ENCODE data around the gene RAB26. TPM values are rescaled to one million over a fixed set of nuclear protein-coding genes. Genes with fewer than 3 reads are reported as not detected.

RAB26 gene
- total RNA-seq, 1 donor = 0.27 TPM

DNA sequence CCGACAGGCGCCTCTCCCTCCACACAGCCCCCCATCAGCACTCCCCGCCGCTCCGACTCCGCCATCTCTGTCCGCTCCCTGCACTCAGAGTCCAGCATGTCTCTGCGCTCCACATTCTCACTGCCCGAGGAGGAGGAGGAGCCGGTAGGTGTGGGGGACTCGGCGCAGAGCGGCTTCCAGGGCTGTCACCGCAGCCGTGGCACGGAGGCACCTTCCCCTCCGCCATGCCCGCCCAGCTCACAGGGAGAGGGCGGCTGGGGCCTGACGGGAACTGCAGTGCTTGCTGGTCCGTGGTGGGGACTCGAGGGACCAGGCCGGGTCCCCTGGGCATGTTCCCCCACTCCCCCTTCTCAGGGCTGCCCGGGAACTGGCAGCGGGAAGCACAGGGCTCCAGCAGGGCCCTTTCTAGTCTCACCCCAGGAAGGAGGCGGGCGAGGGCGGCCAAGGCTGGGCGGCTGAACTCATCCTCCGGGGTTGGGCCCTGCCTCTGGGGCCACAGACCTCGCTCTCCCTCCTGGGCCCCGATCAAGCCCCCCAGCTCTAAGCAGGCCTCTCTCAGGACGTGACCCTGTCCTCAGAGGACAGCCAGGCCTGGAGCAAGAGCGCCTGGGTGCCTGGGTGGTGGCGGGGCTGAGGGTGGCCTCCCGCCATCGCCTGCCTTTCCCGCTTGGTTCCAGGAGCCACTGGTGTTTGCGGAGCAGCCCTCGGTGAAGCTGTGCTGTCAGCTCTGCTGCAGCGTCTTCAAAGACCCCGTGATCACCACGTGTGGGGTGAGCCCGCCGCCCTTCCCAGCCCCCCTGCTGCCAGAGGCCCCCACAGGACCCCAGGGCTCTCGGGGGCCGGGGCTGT, 22.4 kb downstream of the RAB26 start:
- TF ChIP-seq CTCF (IDR thresholded peaks at IDR 0.05; ENCODE audit: insufficient read depth, low read length) = no peak
- no peak for DNase-seq (ENCODE audit: low read depth)
- H3K4me3 ChIP-seq (ENCODE audit: low read depth, low read length) = no peak overlapping the region

- no peak for TF ChIP-seq CTCF (IDR thresholded peaks at IDR 0.05; ENCODE audit: insufficient read depth, low read length)
- no peak overlapping the region for H3K4me3 ChIP-seq (ENCODE audit: low read depth, low read length)
- no peak for DNase-seq (ENCODE audit: low read depth)
Observed at GRCh38 chr16:2171601-2172178, 23.3 kb downstream of the RAB26 start.

DNA sequence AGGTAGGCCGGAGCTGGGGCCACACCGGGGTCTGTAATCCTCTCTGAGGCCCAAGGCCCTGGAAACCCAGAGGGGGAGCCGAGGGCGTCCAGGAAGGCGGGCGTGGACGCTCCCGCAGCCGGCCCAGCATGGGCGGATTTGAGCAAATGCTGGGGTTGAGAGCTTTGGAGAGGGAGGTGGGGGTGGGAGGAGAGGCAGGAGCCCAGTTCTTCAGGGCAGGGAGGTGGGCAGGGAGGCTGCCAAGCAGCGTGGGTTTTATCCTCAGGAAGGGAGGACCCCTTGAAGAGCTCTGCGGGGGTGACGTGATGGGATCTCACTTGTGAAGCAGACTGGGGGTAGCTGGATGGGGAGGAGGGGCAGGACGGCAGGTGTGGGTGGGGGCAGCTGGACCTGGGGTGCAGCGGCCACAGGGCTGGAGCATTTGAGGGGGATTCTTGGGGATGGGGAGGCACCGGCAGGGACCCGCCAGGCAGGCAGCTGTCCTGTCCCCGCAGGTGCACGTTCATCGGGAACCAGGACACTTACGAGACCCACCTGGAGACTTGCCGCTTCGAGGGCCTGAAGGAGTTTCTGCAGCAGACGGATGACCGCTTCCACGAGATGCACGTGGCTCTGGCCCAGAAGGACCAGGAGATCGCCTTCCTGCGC, 24.4 kb downstream of the RAB26 start:
- H3K4me3 ChIP-seq (ENCODE audit: low read depth, low read length) = no peak overlapping the region
- no peak for DNase-seq (ENCODE audit: low read depth)
- no peak for TF ChIP-seq CTCF (IDR thresholded peaks at IDR 0.05; ENCODE audit: insufficient read depth, low read length)

DNA sequence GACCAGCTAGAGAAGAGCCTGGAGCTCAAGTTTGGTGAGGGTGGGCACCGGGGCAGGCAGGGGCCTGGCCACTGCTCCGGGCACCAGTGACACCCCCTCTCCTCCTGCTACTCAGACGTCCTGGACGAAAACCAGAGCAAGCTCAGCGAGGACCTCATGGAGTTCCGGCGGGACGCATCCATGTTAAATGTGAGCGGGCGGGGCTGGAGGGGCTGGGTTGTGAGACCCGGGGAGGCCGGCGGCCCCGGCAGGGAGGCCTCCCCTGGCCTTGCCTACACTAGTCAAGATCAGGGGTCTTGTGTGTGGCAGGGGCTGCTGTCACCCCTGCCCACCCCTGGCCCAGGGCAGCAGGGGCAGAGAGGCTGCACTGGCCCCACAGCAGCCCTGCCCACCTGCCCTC, 24.9 kb downstream of the RAB26 start:
- DNase-seq (ENCODE audit: low read depth) = no peak
- H3K4me3 ChIP-seq (ENCODE audit: low read depth, low read length) = no peak overlapping the region
- no peak for TF ChIP-seq CTCF (IDR thresholded peaks at IDR 0.05; ENCODE audit: insufficient read depth, low read length)

GRCh38 chr16:2173916-2174315, 25.5 kb downstream of the RAB26 start:
- no peak overlapping the region for H3K4me3 ChIP-seq (ENCODE audit: low read depth, low read length)
- TF ChIP-seq CTCF (IDR thresholded peaks at IDR 0.05; ENCODE audit: insufficient read depth, low read length) = no peak
- no peak for DNase-seq (ENCODE audit: low read depth)

DNA sequence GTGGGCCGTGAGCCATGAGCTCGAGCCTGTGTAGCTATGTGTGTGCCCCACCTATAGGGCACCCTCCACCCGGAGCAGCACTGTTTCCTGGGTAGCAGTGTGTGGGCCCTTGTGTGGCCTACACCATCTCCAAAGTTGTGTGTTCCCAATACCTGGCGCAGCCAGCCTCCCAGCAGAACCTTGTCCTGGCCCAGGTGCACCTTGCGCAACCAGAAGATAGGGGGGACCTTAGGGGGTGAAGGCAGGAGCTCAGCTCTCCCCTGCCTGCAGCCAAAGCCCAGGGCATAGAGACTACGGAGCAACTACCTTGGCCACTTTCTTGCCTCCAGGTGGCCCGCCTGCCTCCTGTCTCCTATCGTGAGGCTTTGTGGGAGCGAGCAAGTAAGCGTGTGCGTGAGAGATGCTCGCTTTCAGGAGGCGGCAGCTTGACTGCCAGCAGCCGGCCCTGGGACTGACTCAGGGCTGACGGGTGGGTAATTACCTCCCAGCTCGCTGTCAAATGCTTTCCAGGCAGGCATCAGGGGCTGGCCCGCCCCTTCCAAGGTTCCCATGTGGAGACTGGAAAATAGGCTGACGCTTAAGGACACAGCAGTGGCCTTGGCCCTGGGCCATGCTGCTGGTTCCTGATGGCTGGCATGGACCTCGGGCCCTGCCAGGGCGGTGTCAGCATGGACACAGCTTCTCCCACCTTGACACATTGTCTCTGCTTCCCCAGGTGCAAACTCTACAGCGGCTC, 26.1 kb downstream of the RAB26 start:
- DNase-seq (ENCODE audit: low read depth) = no peak
- no peak for TF ChIP-seq CTCF (IDR thresholded peaks at IDR 0.05; ENCODE audit: insufficient read depth, low read length)
- H3K4me3 ChIP-seq (ENCODE audit: low read depth, low read length) = no peak overlapping the region
